ENCODE data around the gene NDP.

DNA sequence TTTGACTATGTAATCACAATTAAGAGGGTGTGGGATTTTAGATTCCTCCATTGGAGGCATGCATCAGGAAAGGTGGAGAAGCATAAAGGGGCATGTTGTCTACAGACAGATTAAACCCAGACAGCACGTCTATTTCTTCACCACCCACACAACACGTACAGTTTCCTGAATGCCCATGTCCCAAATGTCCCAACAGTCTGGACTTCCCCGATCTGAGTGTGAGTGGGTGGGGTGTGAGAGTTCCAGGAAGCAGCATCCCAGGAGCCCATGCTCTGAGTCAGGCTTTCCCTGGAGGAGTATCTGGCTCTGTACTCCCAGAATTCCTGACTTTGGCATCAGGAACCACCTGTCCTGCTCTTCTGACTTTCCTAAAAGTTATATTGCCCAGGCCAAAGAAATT, 30.8 kb upstream of the NDP start:
- TF ChIP-seq, protein P1, sequence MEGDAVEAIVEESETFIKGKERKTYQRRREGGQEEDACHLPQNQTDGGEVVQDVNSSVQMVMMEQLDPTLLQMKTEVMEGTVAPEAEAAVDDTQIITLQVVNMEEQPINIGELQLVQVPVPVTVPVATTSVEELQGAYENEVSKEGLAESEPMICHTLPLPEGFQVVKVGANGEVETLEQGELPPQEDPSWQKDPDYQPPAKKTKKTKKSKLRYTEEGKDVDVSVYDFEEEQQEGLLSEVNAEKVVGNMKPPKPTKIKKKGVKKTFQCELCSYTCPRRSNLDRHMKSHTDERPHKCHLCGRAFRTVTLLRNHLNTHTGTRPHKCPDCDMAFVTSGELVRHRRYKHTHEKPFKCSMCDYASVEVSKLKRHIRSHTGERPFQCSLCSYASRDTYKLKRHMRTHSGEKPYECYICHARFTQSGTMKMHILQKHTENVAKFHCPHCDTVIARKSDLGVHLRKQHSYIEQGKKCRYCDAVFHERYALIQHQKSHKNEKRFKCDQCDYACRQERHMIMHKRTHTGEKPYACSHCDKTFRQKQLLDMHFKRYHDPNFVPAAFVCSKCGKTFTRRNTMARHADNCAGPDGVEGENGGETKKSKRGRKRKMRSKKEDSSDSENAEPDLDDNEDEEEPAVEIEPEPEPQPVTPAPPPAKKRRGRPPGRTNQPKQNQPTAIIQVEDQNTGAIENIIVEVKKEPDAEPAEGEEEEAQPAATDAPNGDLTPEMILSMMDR (IDR thresholded peaks at IDR 0.05), result no peak
- no peak for TF ChIP-seq POLR2A (IDR thresholded peaks at IDR 0.05)

Data from lower leg skin (tissue), 3 donors.